ENCODE measurements around the gene OVOL1. TPM values are rescaled to one million over a fixed set of nuclear protein-coding genes. Genes with fewer than 3 reads are reported as not detected.
A peak's percentile ranks its signal among the peaks of the same experiment; 100 is the strongest.

The OVOL1 gene
- total and polyA plus RNA-seq, 2 of the 8 experiments (the other 6 are each of a cell fraction or from before 2014, with no cell fraction given) = 2.6 to 3.4 TPM

DNA sequence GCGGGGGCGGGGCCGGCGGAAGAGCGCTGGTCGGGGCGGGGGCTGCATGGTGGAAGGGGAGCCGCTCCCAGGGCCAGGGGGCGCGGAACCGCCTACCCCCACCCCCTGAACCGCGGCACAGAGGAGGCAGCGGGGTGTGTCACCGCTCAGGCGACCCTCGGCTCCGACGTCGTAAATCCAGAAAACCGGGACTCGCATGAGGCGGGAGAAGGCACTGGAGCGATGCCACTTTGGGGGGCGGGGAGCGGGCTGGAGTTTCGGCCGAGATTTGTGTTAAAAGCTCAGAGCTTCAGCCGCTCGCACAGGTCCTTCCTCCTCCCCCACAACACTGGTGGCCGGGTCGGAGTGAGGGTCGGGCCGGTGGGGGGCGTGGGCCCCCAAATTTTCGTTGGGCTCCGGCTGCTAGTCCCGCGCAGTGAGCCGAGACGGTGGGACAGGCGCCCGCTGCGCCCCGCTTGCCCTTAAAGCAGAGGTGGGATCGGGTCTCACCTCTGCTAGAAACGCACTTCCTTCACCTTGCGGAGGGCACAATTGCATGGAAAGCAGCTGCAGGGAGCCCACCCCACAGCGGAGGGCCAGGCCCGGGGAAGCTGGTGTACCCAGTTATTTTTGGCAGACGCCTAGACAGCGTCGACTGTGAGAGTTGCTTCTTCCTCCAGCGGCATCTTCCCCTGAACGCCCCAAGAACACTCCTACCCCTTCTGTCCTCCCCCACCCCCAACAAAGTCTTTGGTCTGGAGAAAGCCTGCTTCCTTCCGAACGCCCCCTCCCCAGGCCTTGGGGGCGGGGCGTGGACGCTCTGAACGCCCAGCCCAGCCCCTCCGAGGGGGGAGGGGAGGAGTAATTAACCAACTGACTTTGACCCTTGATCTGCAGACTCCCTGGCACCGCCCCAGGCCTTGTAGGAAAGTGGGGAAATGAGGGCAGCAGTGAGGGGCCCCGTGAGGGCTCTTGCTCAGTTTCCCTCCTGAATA, 1.1 kb downstream of the OVOL1 start (continued):
- TF ChIP-seq KDM5A (IDR thresholded peaks at IDR 0.05; ENCODE audit: low read length) = no peak
- TF ChIP-seq TAF7 (optimal IDR thresholded peaks at IDR 0.05; ENCODE audit: borderline replicate concordance, low read depth, low read length) = peak; percentile 10
- TF ChIP-seq, protein P1, sequence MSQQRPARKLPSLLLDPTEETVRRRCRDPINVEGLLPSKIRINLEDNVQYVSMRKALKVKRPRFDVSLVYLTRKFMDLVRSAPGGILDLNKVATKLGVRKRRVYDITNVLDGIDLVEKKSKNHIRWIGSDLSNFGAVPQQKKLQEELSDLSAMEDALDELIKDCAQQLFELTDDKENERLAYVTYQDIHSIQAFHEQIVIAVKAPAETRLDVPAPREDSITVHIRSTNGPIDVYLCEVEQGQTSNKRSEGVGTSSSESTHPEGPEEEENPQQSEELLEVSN (IDR thresholded peaks at IDR 0.05) = peak; percentile 70
- 0 out of 2 replicates have a peak, but pooled peaks have one; percentile 7 for TF ChIP-seq TBP (IDR thresholded peaks at IDR 0.05; ENCODE audit: low read depth, low read length)
- TF ChIP-seq RBBP5 (IDR thresholded peaks at IDR 0.05; ENCODE audit: borderline replicate concordance, low read depth, low read length) = peak; percentile 34
- 0 out of 3 replicates have a peak, but pooled peaks of 1 of the 2 experiments have one; percentile 43 for TF ChIP-seq POLR2A (IDR thresholded peaks at IDR 0.05; ENCODE audit: control extremely low read depth in 1 of 2, low read depth in 2 of 2, low read length in 2 of 2)
- peak; percentile 76 for TF ChIP-seq ASH2L (IDR thresholded peaks at IDR 0.05; ENCODE audit: low read length)
- TF ChIP-seq RNF2 (IDR thresholded peaks at IDR 0.05; ENCODE audit: borderline replicate concordance, low read depth, low read length, missing control alignments, poor library complexity, severe bottlenecking) = peak; percentile 9
- no peak for TF ChIP-seq POU5F1 (IDR thresholded peaks at IDR 0.05; ENCODE audit: low read depth, low read length)
- peak; percentile 76 for TF ChIP-seq KDM4A (IDR thresholded peaks at IDR 0.05; ENCODE audit: low read depth, low read length, severe bottlenecking)
- TF ChIP-seq PHF8 (conservative IDR thresholded peaks at IDR 0.05; ENCODE audit: low read depth, low read length) = 0 out of 2 replicates have a peak, but pooled peaks have one; percentile 32
- peak; percentile 32 for TF ChIP-seq NANOG (IDR thresholded peaks at IDR 0.05; ENCODE audit: insufficient read depth, low read depth, low read length, poor library complexity, severe bottlenecking)
